ENCODE measurements around the gene CDCP1. TPM values are rescaled to one million over a fixed set of nuclear protein-coding genes. Genes with fewer than 3 reads are reported as not detected.

CDCP1 gene
- total RNA-seq, 1 donor from 2014 or later: 0.15 TPM

- Mint-ChIP-seq H3K27ac (ENCODE audit: unreplicated experiment) (no peak overlapping the region), H3K4me3 (ENCODE audit: unreplicated experiment) (no peak overlapping the region), H3K36me3 (ENCODE audit: low read depth) (no peaks in the 10 kb centered on the region), H3K27me3 (ENCODE audit: low read depth) (no peaks in the 10 kb centered on the region), H3K9me3 (ENCODE audit: low read depth) (no peaks in the 10 kb centered on the region), H3K4me1 (ENCODE audit: low read depth) (peaks cover 22% of the 10 kb centered on the region)
- DNase-seq (ENCODE audit: low spot score): no peak
- no peak for TF ChIP-seq CTCF (IDR thresholded peaks at IDR 0.05)
Observed at GRCh38 chr3:45187694-45188141, 41.5 kb upstream of the CDCP1 start.

- Mint-ChIP-seq H3K4me3 (ENCODE audit: unreplicated experiment) (no peak overlapping the region), H3K9me3 (ENCODE audit: low read depth) (no peaks in the 10 kb centered on the region), H3K36me3 (ENCODE audit: low read depth) (no peaks in the 10 kb centered on the region), H3K27me3 (ENCODE audit: low read depth) (no peaks in the 10 kb centered on the region), H3K4me1 (ENCODE audit: low read depth) (peaks cover 24% of the 10 kb centered on the region), H3K27ac (ENCODE audit: unreplicated experiment) (no peak overlapping the region)
- no peak for TF ChIP-seq CTCF (IDR thresholded peaks at IDR 0.05)
- no peak for DNase-seq (ENCODE audit: low spot score)
Observed at GRCh38 chr3:45186871-45187270, 40.7 kb upstream of the CDCP1 start.

- Mint-ChIP-seq H3K36me3 (ENCODE audit: low read depth) (no peaks in the 10 kb centered on the region), H3K27me3 (ENCODE audit: low read depth) (no peaks in the 10 kb centered on the region), H3K9me3 (ENCODE audit: low read depth) (no peaks in the 10 kb centered on the region), H3K27ac (ENCODE audit: unreplicated experiment) (no peak overlapping the region), H3K4me1 (ENCODE audit: low read depth) (peaks cover 26% of the 10 kb centered on the region), H3K4me3 (ENCODE audit: unreplicated experiment) (no peak overlapping the region)
- DNase-seq (ENCODE audit: low spot score): no peak
- TF ChIP-seq CTCF (IDR thresholded peaks at IDR 0.05): no peak
Observed at GRCh38 chr3:45185461-45185860, 39.3 kb upstream of the CDCP1 start.

GRCh38 chr3:45185052-45185451, 38.9 kb upstream of the CDCP1 start:
- Mint-ChIP-seq H3K27me3 (ENCODE audit: low read depth) (no peaks in the 10 kb centered on the region), H3K9me3 (ENCODE audit: low read depth) (no peaks in the 10 kb centered on the region), H3K4me1 (ENCODE audit: low read depth) (peaks cover 30% of the 10 kb centered on the region), H3K4me3 (ENCODE audit: unreplicated experiment) (no peak overlapping the region), H3K36me3 (ENCODE audit: low read depth) (no peaks in the 10 kb centered on the region), H3K27ac (ENCODE audit: unreplicated experiment) (no peak overlapping the region)
- no peak for DNase-seq (ENCODE audit: low spot score)
- TF ChIP-seq CTCF (IDR thresholded peaks at IDR 0.05): no peak

GRCh38 chr3:45183872-45184262, 37.7 kb upstream of the CDCP1 start:
- Mint-ChIP-seq H3K27me3 (ENCODE audit: low read depth) (no peaks in the 10 kb centered on the region), H3K4me3 (ENCODE audit: unreplicated experiment) (no peak overlapping the region), H3K4me1 (ENCODE audit: low read depth) (peaks cover 42% of the 10 kb centered on the region), H3K36me3 (ENCODE audit: low read depth) (no peaks in the 10 kb centered on the region), H3K9me3 (ENCODE audit: low read depth) (no peaks in the 10 kb centered on the region), H3K27ac (ENCODE audit: unreplicated experiment) (no peak overlapping the region)
- no peak for DNase-seq (ENCODE audit: low spot score)
- no peak for TF ChIP-seq CTCF (IDR thresholded peaks at IDR 0.05)

All from chondrocyte (in vitro differentiated cells).